SH-SY5Y (cell line): ENCODE data around the gene ZNF593OS.

Source experiments
- GATA2 ChIP-seq: IDR thresholded peaks from 2 replicates; pipeline ENCODE4 v1.6.1; 2011; ENCODE audit warnings: mild to moderate bottlenecking, low read depth, low read length
- GATA3 ChIP-seq: IDR thresholded peaks from 2 replicates; pipeline ENCODE4 v1.6.1; 2011; ENCODE audit warnings: low read depth, mild to moderate bottlenecking, low read length, moderate library complexity

- TF ChIP-seq GATA3, result no peak
- TF ChIP-seq GATA2, result no peak
These were observed 38.8 kb downstream of the ZNF593OS start for GRCh38 chr1:26132834-26133167.
